CD4-positive, alpha-beta T cell (primary cell): ENCODE results near the gene TGIF2. TPM values are rescaled to one million over a fixed set of nuclear protein-coding genes. Genes with fewer than 3 reads are reported as not detected.
A peak's percentile ranks its signal among the peaks of the same experiment; 100 is the strongest.

ENCODE experiments used
- ATAC-seq: fragments of 200-7000 bp; cut with Tn5 transposase; one replicate; pipeline ENCODE4 v1.10.0; 2022; ENCODE audit warnings: mild to moderate bottlenecking; ENCODE audit not compliant: poor library complexity
- CTCF ChIA-PET: fragments of 350-600 bp; sonication (Branson Sonifier 250); formaldehyde crosslinking; loops from one replicate; lab custom pipeline; 2021; ENCODE audit warnings: antibody characterized with exemption, inconsistent platforms; lab: Charles Lee
- POLR2A ChIA-PET: fragments of 350-600 bp; sonication (Branson Sonifier 250); formaldehyde crosslinking; loops from one replicate; lab custom pipeline; 2021; ENCODE audit warnings: antibody characterized with exemption, inconsistent platforms; lab: Charles Lee
- DNase-seq, 14 experiments: peaks; one replicate each; pipeline ENCODE4 v3.0.0-alpha.2; 2013 to 2020; ENCODE audit warnings: mixed read lengths in 2 of 14
- H3K27ac ChIP-seq, 2 donors: one replicate each; pipeline versions ENCODE4 v1.5.1 to v1.7.0; 2013; ENCODE audit warnings: low read length in 2 of 2, low read depth in 1 of 2, mild to moderate bottlenecking in 1 of 2
- H3K27me3 ChIP-seq, 2 experiments: 1 replicate in 1 of 2; 2 replicates in 1 of 2; pipeline versions ENCODE4 v1.6.1 to v1.7.0; 2013; ENCODE audit warnings: low read length in 2 of 2, control low read depth in 1 of 2, mild to moderate bottlenecking in 1 of 2, moderate library complexity in 1 of 2; ENCODE audit not compliant: insufficient read depth in 2 of 2, control insufficient read depth in 1 of 2
- H3K36me3 ChIP-seq: one replicate; pipeline ENCODE4 v1.6.1; 2013; ENCODE audit warnings: low read length, control low read depth; ENCODE audit not compliant: insufficient read depth
- H3K4me1 ChIP-seq: one replicate; pipeline ENCODE4 v1.6.1; 2013; ENCODE audit warnings: low read length, control low read depth; ENCODE audit not compliant: insufficient read depth
- H3K4me3 ChIP-seq: one replicate; pipeline ENCODE4 v1.5.1; 2013; ENCODE audit warnings: mild to moderate bottlenecking, low read length, moderate library complexity
- H3K9me3 ChIP-seq, 2 experiments: 1 replicate in 1 of 2; 2 replicates in 1 of 2; pipeline versions ENCODE4 v1.6.1 to v1.7.0; 2013; ENCODE audit warnings: low read length in 2 of 2, mild to moderate bottlenecking in 2 of 2, control low read depth in 1 of 2, moderate library complexity in 1 of 2; ENCODE audit not compliant: control insufficient read depth in 1 of 2, insufficient read depth in 1 of 2
- H3K27ac Mint-ChIP-seq: one replicate; pipeline ENCODE4 v1.8.0; 2020; ENCODE audit warnings: mixed read lengths
- H3K27me3 Mint-ChIP-seq: one replicate; pipeline ENCODE4 v1.8.0; 2021; ENCODE audit warnings: mixed read lengths
- H3K36me3 Mint-ChIP-seq: one replicate; pipeline ENCODE4 v1.8.0; 2021; ENCODE audit warnings: low read depth, mixed read lengths
- H3K4me1 Mint-ChIP-seq: one replicate; pipeline ENCODE4 v1.8.0; 2021; ENCODE audit warnings: low read depth, mixed read lengths
- H3K4me3 Mint-ChIP-seq: one replicate; pipeline ENCODE4 v1.8.0; 2020; ENCODE audit warnings: mild to moderate bottlenecking, mixed read lengths
- H3K9me3 Mint-ChIP-seq: one replicate; pipeline ENCODE4 v1.8.0; 2020; ENCODE audit warnings: mixed read lengths
- CTCF ChIP-seq: fragments of 200-600 bp; IDR thresholded peaks from one replicate; pipeline ENCODE4 v1.8.0; 2022; ENCODE audit warnings: antibody characterized with exemption, mild to moderate bottlenecking
- intact Hi-C, 2 experiments: fragments of 100-400 bp; cut with DNase I in 1 of 2; cut with micrococcal nuclease in 1 of 2; formaldehyde crosslinking; loops; one replicate each; pipeline versions ENCODE4 v1.15.1 to v1.9.0; 2023 to 2025; cut with DNase I, micrococcal nuclease
- total RNA-seq, 174 experiments: library from RNA in 2 of 174; stranded (reverse) in 2 of 174; gene quantifications; one replicate each; pipeline ENCODE4 v1.2.3 and lab custom pipeline; 2021 to 2026

The TGIF2 gene
- total RNA-seq, 2 experiments from 2014 or later, result 29.2 to 34.5 TPM

GRCh38 chr20:36540551-36541211, 32.7 kb upstream of the TGIF2 start:
- H3K4me1 ChIP-seq, result peaks cover 9% of the 10 kb centered on the region
- no peak for DNase-seq
- H3K9me3 Mint-ChIP-seq, result no peaks in the 10 kb centered on the region
- no peaks in the 10 kb centered on the region for H3K36me3 ChIP-seq
- H3K27me3 Mint-ChIP-seq, result peaks cover 5% of the 10 kb centered on the region
- H3K4me3 Mint-ChIP-seq, result no peak overlapping the region
- TF ChIP-seq CTCF, result no peak
- intact Hi-C loops, result no loop called here
- H3K27ac Mint-ChIP-seq, result no peak overlapping the region
- ChIA-PET CTCF (no interaction called here), POLR2A (no interaction called here)
- H3K27me3 ChIP-seq, result peaks cover 0 to 5% of the 10 kb centered on the region in 2 experiments
- peaks cover 0 to 6% of the 10 kb centered on the region in 2 experiments for H3K9me3 ChIP-seq
- no peak overlapping the region for H3K4me3 ChIP-seq
- H3K36me3 Mint-ChIP-seq, result no peaks in the 10 kb centered on the region
- no peaks in the 10 kb centered on the region for H3K4me1 Mint-ChIP-seq
- ATAC-seq, result no peak
- H3K27ac ChIP-seq, result no peak overlapping the region

DNA sequence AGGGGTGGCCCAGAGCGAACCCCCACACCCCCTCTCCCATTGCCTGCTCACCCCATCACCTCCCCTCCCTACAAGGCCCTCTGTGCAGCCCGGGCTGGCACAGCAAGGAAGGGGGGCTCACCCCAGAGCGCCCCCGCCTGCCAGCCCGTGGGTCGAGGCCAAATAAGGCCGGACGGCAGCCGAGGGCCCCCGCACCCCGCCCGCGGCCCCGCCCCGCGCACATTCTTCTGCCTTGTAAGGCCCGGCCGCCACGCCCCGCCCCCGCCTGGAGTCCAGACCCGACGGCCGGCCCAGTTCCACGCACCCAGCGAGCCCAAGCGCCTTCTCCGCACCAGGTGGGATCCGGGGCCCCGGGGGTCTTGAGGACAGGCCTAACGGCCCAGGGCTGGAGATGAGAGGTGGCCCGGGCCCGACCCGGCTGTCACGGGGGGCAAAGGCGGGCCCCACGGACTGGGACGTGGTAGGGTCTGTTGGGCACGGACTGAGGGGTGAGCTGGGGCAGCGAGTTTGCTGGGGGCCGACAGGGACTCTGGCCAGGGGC, 32.1 kb upstream of the TGIF2 start, which contains the start of gene MYL9:
Gene MYL9, plus strand, starts transcription at position 293 of the 541 bp plus-strand sequence. CDS start 3,366 bp downstream, outside the sequence.
- Histone ChIP-seq H3K36me3 (no peaks in the 10 kb centered on the region), H3K4me3 (no peak within 1 kb of the TSS), H3K27me3 (peaks cover 0 to 5% of the 10 kb centered on the region in 2 experiments), H3K4me1 (peaks cover 9% of the 10 kb centered on the region), H3K9me3 (peaks cover 0 to 6% of the 10 kb centered on the region in 2 experiments), H3K27ac (no peak within 1 kb of the TSS)
- Mint-ChIP-seq H3K36me3 (no peaks in the 10 kb centered on the region), H3K27me3 (peaks cover 5% of the 10 kb centered on the region), H3K9me3 (no peaks in the 10 kb centered on the region), H3K4me3 (no peak within 1 kb of the TSS), H3K4me1 (no peaks in the 10 kb centered on the region), H3K27ac (no peak within 1 kb of the TSS)
- peak in 1 of 14 experiments; percentile 25 for DNase-seq
- intact Hi-C loops, result no loop called here
- TF ChIP-seq CTCF, result no peak
- POLR2A ChIA-PET, result no interaction called here
- CTCF ChIA-PET, result no interaction called here
- ATAC-seq, result no peak

- no peak for TF ChIP-seq CTCF
- Mint-ChIP-seq H3K4me3 (no peak overlapping the region), H3K4me1 (no peaks in the 10 kb centered on the region), H3K27ac (no peak overlapping the region), H3K27me3 (peaks cover 5% of the 10 kb centered on the region), H3K36me3 (no peaks in the 10 kb centered on the region), H3K9me3 (no peaks in the 10 kb centered on the region)
- Histone ChIP-seq H3K36me3 (no peaks in the 10 kb centered on the region), H3K27me3 (peaks cover 0 to 5% of the 10 kb centered on the region in 2 experiments), H3K4me3 (no peak overlapping the region), H3K9me3 (peaks cover 0 to 6% of the 10 kb centered on the region in 2 experiments), H3K4me1 (peaks cover 9% of the 10 kb centered on the region), H3K27ac (no peak overlapping the region)
- intact Hi-C loops, result no loop called here
- POLR2A ChIA-PET, result no interaction called here
- CTCF ChIA-PET, result no interaction called here
- ATAC-seq (no peak), DNase-seq (no peak)
Measured at GRCh38 chr20:36541768-36542488, 31.5 kb upstream of the TGIF2 start.
